HepG2 (cell line): ENCODE measurements around the gene EPHX1. TPM values are rescaled to one million over a fixed set of nuclear protein-coding genes. Genes with fewer than 3 reads are reported as not detected.
A peak's percentile ranks its signal among the peaks of the same experiment; 100 is the strongest.

Experiments
- ARHGAP35 ChIP-seq: sonication (generic); formaldehyde crosslinking; IDR thresholded peaks from 2 replicates; pipeline ENCODE4 v1.9.0; 2022; ENCODE audit warnings: mild to moderate bottlenecking, inconsistent platforms, moderate library complexity, missing genetic modification reagents, borderline replicate concordance
- ATF5 ChIP-seq: sonication (generic); formaldehyde crosslinking; IDR thresholded peaks from 2 replicates; pipeline ENCODE4 v1.4.0; 2020; ENCODE audit warnings: mild to moderate bottlenecking, low read depth, missing genetic modification reagents
- ATM ChIP-seq: fragments of 450-650 bp; IDR thresholded peaks from 2 replicates; pipeline ENCODE4 v1.7.1; 2017; ENCODE audit warnings: mild to moderate bottlenecking, borderline replicate concordance
- DNMT3B ChIP-seq: conservative IDR thresholded peaks from 2 replicates; pipeline ENCODE4 v1.6.1; 2016; ENCODE audit warnings: missing biosample characterization, control low read depth
- FOXJ3 ChIP-seq: sonication (generic); formaldehyde crosslinking; IDR thresholded peaks from 2 replicates; pipeline ENCODE4 v1.4.0; 2020; ENCODE audit warnings: missing genetic modification reagents, mild to moderate bottlenecking, borderline replicate concordance
- FOXK2 ChIP-seq: fragments of 450-650 bp; IDR thresholded peaks from 2 replicates; pipeline ENCODE4 v1.6.1; 2016
- KAT7 ChIP-seq: IDR thresholded peaks from 2 replicates; pipeline ENCODE4 v1.6.1; 2018; ENCODE audit warnings: borderline replicate concordance, missing compliant biosample characterization
- KLF13 ChIP-seq: sonication (generic); formaldehyde crosslinking; IDR thresholded peaks from 2 replicates; pipeline ENCODE4 v1.4.0; 2020; ENCODE audit warnings: mild to moderate bottlenecking, missing genetic modification reagents
- NKX3-1 ChIP-seq: sonication (generic); formaldehyde crosslinking; IDR thresholded peaks from 2 replicates; pipeline ENCODE4 v1.5.0; 2020; ENCODE audit warnings: missing genetic modification reagents
- PLRG1 ChIP-seq: fragments of 450-650 bp; conservative IDR thresholded peaks from 2 replicates; pipeline ENCODE4 v1.6.1; 2016
- RBFOX2 ChIP-seq: fragments of 200-400 bp; formaldehyde crosslinking; IDR thresholded peaks from 2 replicates; pipeline ENCODE4 v1.6.1; 2017; ENCODE audit warnings: low read depth, mild to moderate bottlenecking, low read length
- RELA ChIP-seq: sonication (generic); formaldehyde crosslinking; IDR thresholded peaks from 2 replicates; pipeline ENCODE4 v1.4.0; 2020; ENCODE audit warnings: missing genetic modification reagents
- SALL1 ChIP-seq: sonication (generic); formaldehyde crosslinking; IDR thresholded peaks from 2 replicates; pipeline ENCODE4 v1.8.0; 2022; ENCODE audit warnings: mild to moderate bottlenecking, missing genetic modification reagents
- SOX5 ChIP-seq: IDR thresholded peaks from 2 replicates; pipeline ENCODE4 v1.6.1; 2016; ENCODE audit warnings: borderline replicate concordance
- TAF1 ChIP-seq: sonication (generic); formaldehyde crosslinking; IDR thresholded peaks from 2 replicates; pipeline ENCODE4 v1.4.0; 2020; ENCODE audit warnings: missing genetic modification reagents
- TCF7 ChIP-seq: sonication (generic); IDR thresholded peaks from 2 replicates; pipeline ENCODE4 v1.6.1; 2016; ENCODE audit warnings: antibody characterized with exemption, low read depth
- TCF7L2 ChIP-seq: IDR thresholded peaks from 2 replicates; pipeline ENCODE4 v1.6.1; 2011; ENCODE audit warnings: mild to moderate bottlenecking, low read depth, low read length, moderate library complexity
- ZBTB3 ChIP-seq: sonication (generic); formaldehyde crosslinking; IDR thresholded peaks from 2 replicates; pipeline ENCODE4 v1.4.0; 2020; ENCODE audit warnings: low read depth, mild to moderate bottlenecking, moderate library complexity, missing genetic modification reagents, borderline replicate concordance
- ZEB1 ChIP-seq: IDR thresholded peaks from 2 replicates; pipeline ENCODE4 v1.6.1; 2012; ENCODE audit warnings: mild to moderate bottlenecking, low read depth, inconsistent platforms; ENCODE audit not compliant: insufficient replicate concordance
- ZKSCAN1 ChIP-seq: fragments of 150-350 bp; IDR thresholded peaks from 2 replicates; pipeline ENCODE4 v1.6.1; 2014; ENCODE audit warnings: low read length
- ZKSCAN5 ChIP-seq: sonication (generic); formaldehyde crosslinking; IDR thresholded peaks from 2 replicates; pipeline ENCODE4 v1.5.1; 2020; ENCODE audit warnings: mild to moderate bottlenecking, missing genetic modification reagents
- ZNF180 ChIP-seq: sonication (generic); formaldehyde crosslinking; IDR thresholded peaks from 2 replicates; pipeline ENCODE4 v1.4.0; 2020; ENCODE audit warnings: low read depth, missing genetic modification reagents, borderline replicate concordance
- ZNF574 ChIP-seq: sonication (generic); formaldehyde crosslinking; IDR thresholded peaks from 2 replicates; pipeline ENCODE4 v1.4.0; 2020; ENCODE audit warnings: missing genetic modification reagents
- ZNF660 ChIP-seq: sonication (generic); formaldehyde crosslinking; IDR thresholded peaks from 2 replicates; pipeline ENCODE4 v1.5.1; 2020; ENCODE audit warnings: mild to moderate bottlenecking, low read depth, missing genetic modification reagents, borderline replicate concordance
- ZNF672 ChIP-seq: sonication (generic); formaldehyde crosslinking; IDR thresholded peaks from 2 replicates; pipeline ENCODE4 v1.8.1; 2022; ENCODE audit warnings: missing genetic modification reagents
- ZNF724P ChIP-seq: sonication (generic); formaldehyde crosslinking; IDR thresholded peaks from 2 replicates; pipeline ENCODE4 v1.8.0; 2022; ENCODE audit warnings: missing genetic modification reagents, borderline replicate concordance
- ZSCAN20 ChIP-seq: sonication (generic); formaldehyde crosslinking; IDR thresholded peaks from 2 replicates; pipeline ENCODE4 v1.4.0; 2020; ENCODE audit warnings: missing genetic modification reagents, mild to moderate bottlenecking, borderline replicate concordance
- polyA plus RNA-seq, 8 experiments: library from polyadenylated mRNA; depleted of rRNA in 3 of 8; stranded (reverse) in 7 of 8; unstranded in 1 of 8; fragments of >200 nt; fragmentation: Illumina TruSeq in 4 of 8; extraction: Trizol in 4 of 8; gene quantifications; 2 replicates each; pipeline versions ENCODE4 v1.2.1 to v1.2.3, GENCODE V29; 2011 to 2016; ENCODE audit warnings: low read depth in 4 of 8, missing spikeins in 1 of 8, mixed read lengths in 1 of 8; ENCODE audit not compliant: insufficient read depth in 1 of 8
- total RNA-seq, 5 experiments: library from RNA; depleted of rRNA; stranded (reverse); fragments of >200 nt; fragmentation: Illumina TruSeq; extraction: Trizol; gene quantifications; 2 replicates each; pipeline ENCODE4 v1.2.3, GENCODE V29; 2016; ENCODE audit warnings: low read depth in 1 of 5
- TF ChIP-seq, protein P1 (sequence below): sonication (generic); formaldehyde crosslinking; IDR thresholded peaks from 2 replicates; pipeline ENCODE4 v1.5.1; 2020; ENCODE audit warnings: mild to moderate bottlenecking, missing genetic modification reagents, borderline replicate concordance

Gene EPHX1
- total and polyA plus RNA-seq, 2 of the 13 experiments (the other 11 are each of a cell fraction or from before 2014, with no cell fraction given): 27.7 to 36.5 TPM

GRCh38 chr1:225882694-225883615 is 73.0 kb downstream of the EPHX1 start (continued):
- TF ChIP-seq ZKSCAN1 (no peak), ZKSCAN5 (CRISPR knock-in tag) (no peak), ZNF180 (CRISPR knock-in tag) (no peak), RELA (CRISPR knock-in tag) (no peak), KAT7 (CRISPR knock-in tag) (no peak), PLRG1 (no peak), NKX3-1 (CRISPR knock-in tag) (0 out of 2 replicates have a peak, but pooled peaks have one; percentile 25), FOXK2 (no peak), ATF5 (CRISPR knock-in tag) (no peak), TAF1 (CRISPR knock-in tag) (peak; percentile 29; the same call in 1 of the 2 replicates), RBFOX2 (peak; percentile 0; the same call in 1 of the 2 replicates), SALL1 (CRISPR knock-in tag) (0 out of 2 replicates have a peak, but pooled peaks have one; percentile 3), FOXJ3 (CRISPR knock-in tag) (no peak), ATM (no peak), ARHGAP35 (CRISPR knock-in tag) (no peak), ZNF574 (no peak), ZEB1 (no peak), ZBTB3 (no peak), KLF13 (CRISPR knock-in tag) (no peak), DNMT3B (CRISPR knock-in tag) (no peak), ZSCAN20 (CRISPR knock-in tag) (no peak), ZNF660 (CRISPR knock-in tag) (no peak), TCF7 (no peak), TCF7L2 (no peak), ZNF672 (CRISPR knock-in tag) (no peak), ZNF724P (CRISPR knock-in tag) (no peak; the same call in 1 of the 2 replicates), SOX5 (CRISPR knock-in tag) (no peak)
- TF ChIP-seq, protein P1, sequence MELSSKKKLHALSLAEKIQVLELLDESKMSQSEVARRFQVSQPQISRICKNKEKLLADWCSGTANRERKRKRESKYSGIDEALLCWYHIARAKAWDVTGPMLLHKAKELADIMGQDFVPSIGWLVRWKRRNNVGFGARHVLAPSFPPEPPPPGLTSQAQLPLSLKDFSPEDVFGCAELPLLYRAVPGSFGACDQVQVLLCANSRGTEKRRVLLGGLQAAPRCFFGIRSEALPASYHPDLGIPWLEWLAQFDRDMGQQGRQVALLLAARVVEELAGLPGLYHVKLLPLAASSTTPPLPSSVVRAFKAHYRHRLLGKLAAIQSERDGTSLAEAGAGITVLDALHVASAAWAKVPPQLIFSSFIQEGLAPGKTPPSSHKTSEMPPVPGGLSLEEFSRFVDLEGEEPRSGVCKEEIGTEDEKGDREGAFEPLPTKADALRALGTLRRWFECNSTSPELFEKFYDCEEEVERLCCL (CRISPR knock-in tag): peak; percentile 39; the same call in 1 of the 2 replicates
